Left hindlimb (tissue), 1 donor: ENCODE measurements around the gene WDR90.

Experiments
- DNase-seq: peaks from one replicate; pipeline ENCODE4 v3.0.0-alpha.2; 2018

Gene WDR90

DNA sequence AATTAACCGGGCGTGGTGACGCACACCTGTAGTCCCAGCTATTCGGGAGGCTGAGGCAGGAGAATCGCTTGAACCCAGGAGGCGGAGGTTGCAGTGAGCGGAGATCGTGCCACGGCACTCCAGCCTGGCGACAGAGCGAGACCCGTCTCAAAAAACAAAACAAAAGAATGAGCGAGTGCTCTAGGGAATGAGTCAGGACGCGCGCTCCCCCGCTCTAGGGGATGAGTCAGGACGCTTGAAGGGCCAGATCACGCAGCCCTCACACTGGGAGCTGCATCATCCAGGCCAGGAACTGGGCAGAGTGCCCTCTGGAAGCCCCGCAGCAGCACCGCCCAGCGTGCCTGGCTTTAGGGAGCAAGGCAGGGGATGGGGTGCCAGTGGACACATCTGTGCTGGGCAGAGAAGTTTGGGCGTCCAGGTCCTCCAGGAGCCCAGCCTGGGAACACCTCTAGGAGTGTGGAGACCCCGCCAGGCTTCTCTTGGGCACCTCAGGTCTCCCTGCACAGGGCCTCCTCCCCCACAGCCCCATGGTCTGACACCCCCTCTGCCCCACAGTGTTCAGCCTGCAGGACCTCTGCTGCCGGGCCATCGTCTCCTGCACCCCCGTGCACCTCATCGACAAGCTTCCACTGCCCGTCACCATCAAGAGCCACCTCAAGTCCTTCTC lies 22.2 kb upstream of the WDR90 start:
- no peak for DNase-seq

DNA sequence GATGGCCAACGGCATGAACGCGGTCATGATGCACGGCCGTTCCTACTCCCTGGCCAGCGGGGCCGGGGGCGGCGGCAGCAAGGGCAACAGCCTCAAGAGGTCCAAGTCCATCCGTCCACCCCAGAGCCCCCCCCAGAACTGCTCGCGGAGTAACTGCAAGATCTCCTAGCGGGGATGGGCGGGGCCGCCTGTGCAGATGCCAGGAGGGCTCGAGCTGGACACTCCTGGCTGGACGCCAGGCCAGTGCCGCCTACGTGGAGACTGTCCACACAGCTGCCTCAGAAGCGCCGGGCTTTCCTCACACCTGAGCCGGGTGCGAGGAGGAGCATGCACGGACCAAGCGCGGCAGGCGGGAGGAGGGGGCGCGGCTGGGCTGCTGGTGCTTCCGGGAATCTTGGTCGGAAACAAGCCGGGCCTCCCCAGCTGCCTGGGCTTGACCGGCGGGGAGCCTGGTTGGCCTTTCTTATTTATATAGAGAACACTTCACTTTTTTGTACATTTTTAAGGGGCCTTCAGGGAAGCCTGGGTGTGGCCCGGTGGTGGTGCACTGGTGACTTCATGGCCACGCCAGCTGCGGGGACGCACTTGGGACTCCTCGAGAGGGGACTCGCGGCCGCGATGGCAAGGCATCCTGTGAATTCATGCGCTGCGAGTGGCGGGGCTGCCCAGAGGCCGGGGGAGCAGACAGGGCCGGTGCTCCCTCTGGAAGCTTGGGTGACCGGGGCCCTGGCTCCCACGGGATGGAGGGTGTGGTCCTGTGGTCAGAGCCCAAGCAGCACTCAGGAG lies 21.5 kb upstream of the WDR90 start:
- no peak for DNase-seq

DNA sequence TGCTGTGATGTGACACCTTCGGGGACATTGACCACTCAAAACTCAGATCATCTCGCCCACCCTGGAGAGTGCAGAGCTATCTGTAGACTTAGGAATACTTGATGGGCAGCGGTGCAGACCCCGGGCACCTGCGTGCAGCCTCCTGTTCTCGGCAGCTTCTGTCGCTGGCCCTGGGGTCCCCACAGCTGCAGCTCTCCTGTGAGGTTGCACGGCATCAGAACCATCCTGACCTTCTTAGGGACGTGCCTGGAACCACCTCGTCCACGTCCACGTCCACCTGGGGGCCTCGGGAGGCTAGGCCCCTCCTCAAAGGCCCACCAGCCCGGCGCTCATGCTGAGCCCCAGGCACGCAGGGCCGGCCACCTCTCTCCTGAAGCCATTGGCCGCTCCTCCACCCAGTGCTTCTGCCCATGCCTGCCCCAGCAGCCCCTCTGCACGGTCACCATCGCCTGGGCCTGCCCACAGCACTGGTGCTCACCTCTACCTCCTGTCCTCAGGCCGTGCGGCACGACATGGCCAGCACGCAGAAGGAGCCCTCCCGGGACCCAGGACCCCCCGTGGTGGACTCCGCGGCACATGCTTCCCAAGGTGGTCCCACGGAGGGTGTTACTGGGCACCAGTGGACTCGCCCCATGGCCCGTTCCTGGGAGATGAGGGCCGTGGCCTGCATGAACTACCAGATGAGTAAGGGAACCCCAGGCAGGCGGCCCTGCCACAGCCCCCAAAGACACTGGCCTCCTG lies 20.7 kb upstream of the WDR90 start:
- DNase-seq: no peak

DNA sequence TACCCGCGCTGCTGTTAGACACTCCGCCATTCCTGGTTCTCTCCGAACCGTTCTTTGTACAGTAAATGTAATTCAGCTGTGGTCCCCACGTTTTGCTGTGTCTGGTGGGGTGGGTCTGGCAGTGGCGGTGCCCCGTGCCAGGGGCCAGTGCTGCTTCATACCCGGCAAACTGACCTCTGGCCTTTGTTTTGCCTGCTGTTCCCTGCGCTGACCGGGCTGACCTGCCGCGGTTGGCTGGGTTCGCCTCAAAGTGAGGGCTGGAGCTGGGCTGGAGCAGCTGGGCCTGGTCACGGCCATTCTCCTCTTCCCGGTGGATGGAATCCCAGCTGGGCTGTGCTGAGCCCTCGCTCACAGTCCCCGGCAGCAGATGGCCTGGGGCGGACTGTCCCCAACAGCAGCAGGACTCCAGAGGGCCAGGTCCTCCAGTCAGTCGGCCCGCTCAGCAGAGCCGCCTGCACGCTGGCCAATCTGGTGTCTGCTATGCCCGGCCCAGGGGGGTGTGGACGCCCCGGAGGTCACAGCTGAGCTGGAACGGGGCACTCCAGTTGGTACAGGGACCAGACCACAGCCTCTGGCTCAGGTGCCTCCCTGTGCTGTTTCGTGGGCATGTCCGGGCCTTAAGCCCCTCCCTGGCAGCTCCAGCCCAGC lies 19.9 kb upstream of the WDR90 start:
- no peak for DNase-seq

DNA sequence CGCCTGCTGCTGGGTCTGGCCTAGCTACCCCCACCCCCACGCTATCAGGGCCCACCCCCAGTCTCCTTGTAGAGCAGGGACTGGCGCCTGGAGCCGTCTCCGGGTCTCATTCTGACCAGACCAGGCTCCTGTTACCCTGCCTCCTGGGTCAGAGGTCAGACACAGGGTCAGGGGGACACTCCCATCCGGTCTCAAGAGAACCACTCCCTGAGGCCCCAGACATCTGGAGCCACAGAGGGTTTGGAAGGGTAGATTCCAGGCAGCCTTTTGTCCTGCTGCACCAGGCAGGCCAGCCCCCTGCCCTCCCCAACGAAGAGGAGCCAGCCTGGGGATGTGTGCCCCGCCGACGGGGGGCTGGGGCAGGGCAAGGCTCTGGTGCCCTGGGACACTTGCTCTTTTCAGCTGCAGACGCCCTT lies 19.3 kb upstream of the WDR90 start:
- no peak for DNase-seq

DNA sequence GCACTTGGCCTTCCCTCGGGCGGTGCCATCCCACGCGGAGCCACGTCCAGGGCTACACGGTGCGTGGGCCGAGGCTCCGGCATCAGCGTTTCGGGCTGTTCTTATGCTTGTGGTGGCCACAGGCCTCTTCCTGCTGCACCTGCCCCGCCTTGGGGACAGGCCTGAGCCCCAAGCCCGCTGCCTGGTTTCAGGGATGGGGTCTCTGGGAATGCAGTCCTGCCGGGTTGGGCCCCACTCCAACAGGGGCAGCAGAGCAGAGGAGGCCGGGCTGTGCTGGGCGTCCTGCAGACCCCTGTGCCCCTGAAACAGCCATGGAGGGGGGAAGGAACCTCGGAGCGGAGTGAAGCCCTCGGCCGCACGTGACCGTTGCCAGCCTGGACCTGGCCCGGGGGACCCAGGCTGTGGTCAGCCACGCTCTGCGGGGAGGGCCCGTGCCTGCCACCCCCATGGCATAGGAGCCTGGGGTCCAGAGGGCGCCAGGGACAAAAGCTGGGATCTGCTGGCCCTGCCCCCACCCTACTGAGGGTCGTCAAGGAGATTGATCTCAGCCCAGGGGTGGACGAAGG lies 18.8 kb upstream of the WDR90 start:
- no peak for DNase-seq

DNA sequence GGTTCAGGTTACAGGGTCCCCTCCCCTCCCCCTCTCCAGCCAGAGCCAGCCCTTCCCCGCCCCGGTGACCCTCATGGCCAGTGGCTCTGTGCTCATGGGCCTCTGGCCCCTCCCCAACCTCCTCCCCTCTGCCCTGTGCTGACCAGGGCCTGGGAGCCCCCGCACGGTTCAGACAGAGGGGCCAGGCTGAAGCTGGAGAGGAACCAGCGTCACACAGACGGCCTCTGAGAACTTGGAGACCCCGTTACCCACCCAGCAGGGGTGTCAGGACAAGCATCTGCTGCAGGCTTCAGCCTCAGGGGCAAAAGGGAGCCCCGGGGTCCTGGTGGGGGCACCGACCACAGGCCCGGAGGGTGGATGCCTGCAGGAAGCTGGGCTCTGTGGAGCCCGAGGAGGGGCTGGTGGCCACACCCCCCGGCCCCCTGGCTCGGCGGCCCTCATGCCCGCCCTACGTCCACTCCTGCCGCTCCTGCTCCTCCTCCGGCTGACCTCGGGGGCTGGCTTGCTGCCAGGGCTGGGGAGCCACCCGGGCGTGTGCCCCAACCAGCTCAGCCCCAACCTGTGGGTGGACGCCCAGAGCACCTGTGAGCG lies 18.3 kb upstream of the WDR90 start, which contains the start of gene WFIKKN1:
WFIKKN1 (plus strand) TSS at position 171 of the 591 bp plus-strand sequence; CDS start at position 440, 269 bp downstream.
- DNase-seq: no peak

DNA sequence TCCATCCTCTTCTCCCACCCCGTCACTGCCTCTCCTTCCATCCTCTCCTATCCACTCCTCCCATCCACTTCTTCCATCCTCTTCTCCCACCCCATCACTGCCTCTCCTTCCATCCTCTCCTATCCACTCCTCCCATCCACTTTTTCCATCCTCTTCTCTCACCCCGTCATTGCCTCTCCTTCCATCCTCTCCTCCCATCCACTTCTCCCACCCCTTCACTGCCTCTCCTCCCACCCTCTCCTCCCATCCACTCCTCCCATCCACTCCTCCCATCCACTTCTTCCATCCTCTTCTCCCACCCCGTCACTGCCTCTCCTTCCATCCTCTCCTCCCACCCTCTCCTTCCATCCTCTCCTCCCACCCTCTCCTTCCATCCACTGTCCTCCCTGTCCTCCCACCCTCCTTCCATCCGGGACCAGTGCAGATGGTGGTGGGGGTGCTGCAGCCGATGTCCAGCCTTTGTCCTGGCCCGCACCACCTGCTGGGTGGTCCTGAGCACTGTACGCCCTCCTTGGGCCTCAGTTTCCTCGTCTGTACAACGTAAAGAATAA lies 17.3 kb upstream of the WDR90 start:
- no peak for DNase-seq

DNA sequence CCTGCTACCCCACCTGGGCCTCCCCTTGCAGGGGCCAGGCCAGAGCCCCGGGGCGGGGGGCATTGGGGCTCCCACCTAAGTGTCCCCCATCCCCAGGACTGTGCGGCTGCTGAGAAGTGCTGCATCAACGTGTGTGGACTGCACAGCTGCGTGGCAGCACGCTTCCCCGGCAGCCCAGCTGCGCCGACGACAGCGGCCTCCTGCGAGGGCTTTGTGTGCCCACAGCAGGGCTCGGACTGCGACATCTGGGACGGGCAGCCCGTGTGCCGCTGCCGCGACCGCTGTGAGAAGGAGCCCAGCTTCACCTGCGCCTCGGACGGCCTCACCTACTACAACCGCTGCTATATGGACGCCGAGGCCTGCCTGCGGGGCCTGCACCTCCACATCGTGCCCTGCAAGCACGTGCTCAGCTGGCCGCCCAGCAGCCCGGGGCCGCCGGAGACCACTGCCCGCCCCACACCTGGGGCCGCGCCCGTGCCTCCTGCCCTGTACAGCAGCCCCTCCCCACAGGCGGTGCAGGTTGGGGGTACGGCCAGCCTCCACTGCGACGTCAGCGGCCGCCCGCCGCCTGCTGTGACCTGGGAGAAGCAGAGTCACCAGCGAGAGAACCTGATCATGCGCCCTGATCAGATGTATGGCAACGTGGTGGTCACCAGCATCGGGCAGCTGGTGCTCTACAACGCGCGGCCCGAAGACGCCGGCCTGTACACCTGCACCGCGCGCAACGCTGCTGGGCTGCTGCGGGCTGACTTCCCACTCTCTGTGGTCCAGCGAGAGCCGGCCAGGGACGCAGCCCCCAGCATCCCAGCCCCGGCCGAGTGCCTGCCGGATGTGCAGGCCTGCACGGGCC lies 16.5 kb upstream of the WDR90 start:
- DNase-seq: no peak

DNA sequence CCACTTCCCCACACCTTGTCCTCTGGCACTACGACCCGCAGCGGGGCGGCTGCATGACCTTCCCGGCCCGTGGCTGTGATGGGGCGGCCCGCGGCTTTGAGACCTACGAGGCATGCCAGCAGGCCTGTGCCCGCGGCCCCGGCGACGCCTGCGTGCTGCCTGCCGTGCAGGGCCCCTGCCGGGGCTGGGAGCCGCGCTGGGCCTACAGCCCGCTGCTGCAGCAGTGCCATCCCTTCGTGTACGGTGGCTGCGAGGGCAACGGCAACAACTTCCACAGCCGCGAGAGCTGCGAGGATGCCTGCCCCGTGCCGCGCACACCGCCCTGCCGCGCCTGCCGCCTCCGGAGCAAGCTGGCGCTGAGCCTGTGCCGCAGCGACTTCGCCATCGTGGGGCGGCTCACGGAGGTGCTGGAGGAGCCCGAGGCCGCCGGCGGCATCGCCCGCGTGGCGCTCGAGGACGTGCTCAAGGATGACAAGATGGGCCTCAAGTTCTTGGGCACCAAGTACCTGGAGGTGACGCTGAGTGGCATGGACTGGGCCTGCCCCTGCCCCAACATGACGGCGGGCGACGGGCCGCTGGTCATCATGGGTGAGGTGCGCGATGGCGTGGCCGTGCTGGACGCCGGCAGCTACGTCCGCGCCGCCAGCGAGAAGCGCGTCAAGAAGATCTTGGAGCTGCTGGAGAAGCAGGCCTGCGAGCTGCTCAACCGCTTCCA lies 15.7 kb upstream of the WDR90 start:
- DNase-seq: no peak

DNA sequence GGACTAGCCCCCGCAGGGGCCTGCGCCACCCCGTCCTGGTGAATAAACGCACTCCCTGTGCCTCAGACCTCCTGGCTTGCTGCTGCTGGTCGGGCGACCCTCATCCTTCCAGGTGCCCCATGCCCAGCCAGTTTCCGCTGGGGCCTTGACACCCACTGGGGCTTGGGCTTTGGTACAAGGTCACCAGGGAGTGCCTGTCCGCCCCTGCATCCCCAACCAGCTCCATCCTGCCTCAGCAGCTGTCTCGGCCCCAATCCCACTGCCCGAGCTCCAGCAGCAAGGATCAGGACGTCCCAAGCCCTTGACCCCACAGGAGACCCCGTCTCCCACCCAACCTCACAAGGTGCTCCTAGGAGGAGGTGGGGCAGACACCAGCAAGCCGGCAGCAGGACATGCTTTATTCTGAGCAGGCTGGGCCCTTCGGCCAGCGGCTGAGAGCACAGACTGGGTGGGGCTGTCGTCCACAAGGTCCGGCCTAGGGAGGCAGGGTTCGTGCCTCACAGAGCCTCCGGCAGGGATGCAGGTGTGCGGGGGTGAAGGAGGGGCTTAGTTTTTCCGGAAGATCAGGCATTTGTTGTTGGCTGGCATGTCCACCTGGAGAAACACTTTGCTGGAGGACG lies 15.0 kb upstream of the WDR90 start:
- DNase-seq: no peak

DNA sequence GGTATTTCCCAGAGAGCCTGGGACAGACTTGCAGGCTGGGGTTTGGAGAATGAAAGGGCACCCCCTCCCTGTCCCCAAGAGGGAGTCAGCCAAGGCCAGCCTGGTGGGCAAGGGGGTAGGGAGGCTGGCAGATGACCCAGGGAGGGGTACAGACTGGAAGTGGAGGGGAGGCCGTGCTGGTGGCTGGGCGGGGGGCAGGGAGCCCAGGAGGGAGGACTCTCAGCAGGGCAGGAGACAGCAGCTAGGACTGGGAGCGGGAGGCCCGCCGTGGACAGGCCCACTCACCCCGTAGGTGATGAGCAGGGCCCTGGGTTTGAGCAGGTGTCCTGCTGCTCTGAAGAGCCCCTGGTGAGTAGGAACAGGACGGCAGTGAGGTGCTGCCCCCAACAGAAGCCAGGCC lies 14.2 kb upstream of the WDR90 start:
- DNase-seq: no peak

DNA sequence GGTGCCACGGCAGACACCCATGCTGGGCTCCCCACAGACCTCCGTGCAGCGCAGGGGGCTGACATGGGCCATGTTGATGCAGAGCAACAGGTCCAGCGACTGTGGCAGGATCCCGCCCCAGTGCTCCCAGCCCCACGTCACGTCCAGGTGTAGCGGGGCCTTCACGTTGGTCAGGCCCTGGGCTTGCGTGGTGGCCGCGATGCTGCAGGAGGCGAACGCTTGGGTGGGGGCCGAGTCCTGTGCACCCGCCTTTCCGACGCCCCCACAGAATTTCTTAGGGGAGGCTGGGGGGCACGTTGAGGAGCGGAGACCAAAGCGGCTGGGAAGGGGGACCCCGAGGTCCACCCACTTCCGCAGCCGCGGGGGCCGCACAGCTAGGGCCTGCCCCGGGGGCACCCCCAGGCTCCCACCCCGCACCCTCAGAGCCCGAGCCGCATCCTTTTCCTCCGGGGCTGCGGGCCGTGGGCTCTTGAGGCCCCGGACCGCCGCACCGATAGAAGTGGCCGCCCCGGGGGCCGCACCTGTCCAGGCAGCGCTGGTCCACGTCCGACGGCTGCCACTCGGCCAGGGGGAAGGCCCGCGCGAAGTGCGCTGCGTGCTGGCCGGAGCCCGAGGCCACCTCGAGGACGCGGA lies 13.5 kb upstream of the WDR90 start:
- DNase-seq: no peak

DNA sequence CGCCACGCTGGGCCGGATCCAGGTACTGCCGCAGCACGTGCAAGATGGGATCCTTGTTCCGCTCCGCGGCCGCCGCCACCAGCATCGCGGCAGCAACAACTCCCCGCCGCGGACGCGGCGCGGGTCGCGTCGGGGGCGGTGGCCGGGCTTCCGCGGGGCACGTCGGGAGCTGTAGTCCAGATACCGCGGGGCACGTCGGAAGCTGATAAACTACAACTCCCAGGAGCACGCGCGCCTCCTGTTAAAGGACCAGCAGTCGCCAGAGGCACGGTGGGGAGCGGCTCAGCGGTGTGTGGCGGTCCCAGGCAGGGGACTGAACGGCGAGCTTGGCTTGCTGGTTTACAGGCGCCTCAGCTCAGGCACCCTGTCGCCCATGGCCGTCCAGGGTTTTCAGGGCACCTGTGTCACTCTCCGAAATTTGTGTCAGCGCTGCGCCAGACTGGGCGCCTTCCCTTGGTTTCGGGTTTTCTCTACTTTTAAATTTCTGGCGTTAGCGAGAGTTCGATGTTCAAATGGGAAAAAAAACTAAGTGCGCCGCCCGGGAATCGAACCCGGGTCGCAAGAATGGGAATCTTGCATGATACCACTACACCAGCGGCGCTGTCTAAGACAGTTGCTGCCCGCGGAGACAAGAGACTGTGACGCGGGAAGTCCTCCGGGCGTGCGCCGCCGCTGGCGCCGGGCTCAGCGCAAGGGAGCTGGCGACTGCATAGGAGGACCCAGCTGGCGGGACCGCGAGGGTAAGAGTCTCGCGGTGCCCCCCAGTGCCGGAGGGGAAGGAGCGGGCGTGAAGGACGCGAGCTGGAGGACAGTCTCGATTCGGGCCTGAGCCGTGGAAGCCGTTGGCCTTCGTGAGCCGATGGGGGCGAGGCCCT lies 12.7 kb upstream of the WDR90 start, which contains the start of gene METTL26:
METTL26 (minus strand) TSS at position 100 of the 875 bp plus-strand sequence; CDS start at position 85, 15 bp downstream.
- peak; percentile 95 for DNase-seq

DNA sequence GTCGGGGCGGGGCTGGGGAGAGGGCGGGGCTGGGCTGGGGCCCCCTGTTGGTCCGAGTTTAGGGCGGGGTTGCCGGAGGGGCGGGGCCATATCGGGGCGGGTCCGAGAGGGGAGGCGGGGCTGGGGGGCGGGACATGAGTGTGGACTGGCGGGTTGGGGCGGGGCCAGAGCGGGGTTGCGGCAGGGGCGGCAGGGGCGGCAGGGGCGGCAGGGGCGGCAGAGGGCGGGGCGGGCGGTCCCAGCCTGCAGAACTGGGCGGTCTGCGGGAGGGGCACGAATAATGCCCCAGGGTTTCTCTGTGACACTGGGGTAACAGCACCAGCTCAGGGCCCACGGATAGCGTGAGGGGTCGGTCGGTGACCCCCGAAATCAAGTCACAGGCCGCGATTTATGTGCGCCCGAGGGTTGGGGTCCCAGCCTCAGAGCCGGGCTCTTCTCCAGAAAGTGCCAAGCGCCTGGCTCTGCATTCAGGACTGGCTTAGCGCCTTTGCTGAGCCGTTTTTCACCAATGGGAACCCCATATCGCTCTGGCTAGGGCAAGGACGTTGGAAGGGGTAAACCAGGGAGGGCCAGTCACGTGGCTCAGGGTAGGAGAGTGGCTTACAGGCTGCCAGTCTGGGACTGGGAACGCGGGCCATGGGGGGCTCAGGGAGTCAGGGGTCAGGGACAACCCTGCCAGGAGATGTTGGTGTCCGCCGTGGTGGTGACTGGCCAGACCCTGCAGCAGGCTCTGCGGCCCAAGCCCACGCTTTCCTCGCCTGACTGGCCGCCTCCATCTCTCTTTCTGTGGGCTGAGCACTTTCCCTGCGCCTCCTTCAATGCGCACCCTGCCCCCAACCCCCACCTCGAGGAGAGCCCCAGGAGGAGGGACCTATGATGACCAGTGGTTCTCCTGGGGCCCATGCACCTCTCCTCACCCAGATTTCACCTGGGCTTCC lies 11.8 kb upstream of the WDR90 start:
- DNase-seq: peak; percentile 95

DNA sequence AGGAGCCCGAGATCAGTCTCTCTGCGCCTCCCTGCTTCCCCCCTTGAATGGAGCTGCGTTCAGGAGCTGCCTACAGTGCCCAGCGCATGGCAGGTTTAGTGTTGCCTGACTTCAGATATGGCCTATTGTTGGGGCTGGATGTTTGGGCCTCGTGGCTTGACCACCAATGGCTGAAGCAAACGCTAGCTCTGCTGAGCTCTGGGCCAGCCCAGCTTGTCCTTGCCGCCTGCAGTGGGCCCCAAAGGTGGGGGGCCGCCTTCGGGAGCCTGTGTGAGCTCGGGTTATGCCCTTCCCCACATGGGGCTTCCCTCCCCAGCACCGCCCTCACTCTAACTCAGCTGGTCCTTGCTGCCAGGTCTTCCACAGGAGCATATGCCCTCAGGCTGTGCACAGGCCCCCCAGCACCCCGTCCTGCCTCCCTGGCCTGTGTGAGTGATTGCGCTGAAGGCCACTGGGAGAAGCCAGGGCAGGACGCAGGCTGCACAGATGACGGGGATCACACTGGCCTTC lies 11.1 kb upstream of the WDR90 start:
- no peak for DNase-seq

DNA sequence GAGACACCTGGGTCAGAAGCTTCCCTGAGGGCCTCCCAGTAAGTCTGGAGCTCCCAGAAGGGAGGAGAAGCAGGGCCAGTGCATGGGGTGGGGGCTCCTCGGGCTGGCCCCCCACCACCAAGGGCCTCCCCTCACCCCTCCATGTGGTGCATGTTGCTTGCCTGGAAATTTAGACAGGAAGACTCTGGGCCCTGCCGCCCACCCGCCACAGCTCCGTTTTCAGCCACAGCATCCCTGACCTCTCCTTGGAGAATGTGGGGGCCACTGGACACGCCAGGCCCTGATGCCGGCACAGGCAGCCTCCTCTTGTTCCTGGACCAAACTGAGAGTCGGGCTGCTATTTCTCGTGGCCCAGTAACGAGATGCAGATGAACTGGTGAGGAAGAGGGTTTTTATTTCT lies 10.3 kb upstream of the WDR90 start:
- DNase-seq: no peak
